Stimulated activated CD4-positive, alpha-beta T cell treated with anti-CD3 and anti-CD28 coated beads, Interleukin-15, amount 100 ng/mL, for 48 hours (primary cell): Measurements from ENCODE around the gene DNAI1.
A peak's percentile ranks its signal among the peaks of the same experiment; 100 is the strongest.

ENCODE experiments used
- DNase-seq, 2 donors: peaks; one replicate each; pipeline ENCODE4 v3.0.0-alpha.2; 2020; ENCODE audit warnings: low read depth in 2 of 2

The DNAI1 gene

DNA sequence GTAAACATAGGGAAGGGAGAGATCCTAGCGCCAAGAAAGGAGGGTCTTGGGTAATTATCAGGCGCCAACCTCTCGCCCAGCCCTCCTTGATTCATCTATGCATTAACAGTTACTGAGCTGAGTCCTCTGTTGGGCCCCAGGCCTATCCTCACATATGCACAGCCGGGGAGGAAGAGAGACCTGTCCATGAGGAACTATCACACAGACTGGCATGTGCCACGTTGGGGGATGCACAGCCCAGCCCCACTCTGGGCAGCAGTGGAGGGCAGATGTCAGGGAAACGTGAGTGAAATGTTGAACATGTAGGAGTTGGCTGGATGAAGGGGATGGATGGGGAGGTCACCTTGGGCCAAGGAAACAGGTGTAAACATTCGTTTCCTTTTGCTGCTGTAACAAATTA lies 82.9 kb downstream of the DNAI1 start:
- no peak for DNase-seq

DNA sequence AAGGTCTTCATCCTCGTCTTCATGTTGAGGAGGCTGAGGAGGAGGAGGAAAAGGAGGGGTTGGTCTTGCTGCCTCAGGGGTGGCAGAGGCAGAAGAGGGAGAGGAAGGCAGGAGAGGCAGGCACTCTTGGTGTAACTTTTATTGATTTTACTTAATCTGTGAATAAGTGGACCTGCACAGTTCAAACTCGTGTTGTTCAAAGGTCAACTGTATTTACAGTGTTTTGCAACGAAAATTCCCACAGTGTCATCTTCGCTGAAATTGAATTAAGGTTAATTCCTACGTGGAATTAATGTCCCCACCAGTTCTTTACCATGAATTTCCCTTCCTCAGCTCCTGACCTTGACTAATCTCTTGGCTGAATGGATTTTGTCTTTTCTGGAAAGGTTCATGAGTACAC lies 85.4 kb downstream of the DNAI1 start:
- DNase-seq = no peak

DNA sequence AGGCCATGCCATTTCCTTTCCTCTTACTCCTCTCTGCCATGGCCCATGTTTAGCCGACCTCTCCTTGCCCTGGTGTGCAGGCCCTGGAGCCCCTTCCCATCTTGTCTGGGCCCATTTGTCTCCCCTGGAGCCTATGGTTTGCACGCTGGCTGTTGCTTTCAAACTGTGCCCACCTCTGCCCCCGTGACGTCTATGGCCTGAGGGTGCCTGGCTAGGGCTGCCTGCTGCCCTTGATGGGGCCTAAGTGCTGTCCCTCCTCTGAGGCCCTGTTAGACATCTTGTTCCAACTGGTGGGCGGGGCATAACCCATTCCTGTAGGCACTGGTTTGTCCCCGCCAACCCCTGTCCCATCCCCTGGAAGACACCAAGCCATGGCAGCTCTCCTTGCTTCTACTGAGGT lies 86.9 kb downstream of the DNAI1 start:
- no peak for DNase-seq

DNA sequence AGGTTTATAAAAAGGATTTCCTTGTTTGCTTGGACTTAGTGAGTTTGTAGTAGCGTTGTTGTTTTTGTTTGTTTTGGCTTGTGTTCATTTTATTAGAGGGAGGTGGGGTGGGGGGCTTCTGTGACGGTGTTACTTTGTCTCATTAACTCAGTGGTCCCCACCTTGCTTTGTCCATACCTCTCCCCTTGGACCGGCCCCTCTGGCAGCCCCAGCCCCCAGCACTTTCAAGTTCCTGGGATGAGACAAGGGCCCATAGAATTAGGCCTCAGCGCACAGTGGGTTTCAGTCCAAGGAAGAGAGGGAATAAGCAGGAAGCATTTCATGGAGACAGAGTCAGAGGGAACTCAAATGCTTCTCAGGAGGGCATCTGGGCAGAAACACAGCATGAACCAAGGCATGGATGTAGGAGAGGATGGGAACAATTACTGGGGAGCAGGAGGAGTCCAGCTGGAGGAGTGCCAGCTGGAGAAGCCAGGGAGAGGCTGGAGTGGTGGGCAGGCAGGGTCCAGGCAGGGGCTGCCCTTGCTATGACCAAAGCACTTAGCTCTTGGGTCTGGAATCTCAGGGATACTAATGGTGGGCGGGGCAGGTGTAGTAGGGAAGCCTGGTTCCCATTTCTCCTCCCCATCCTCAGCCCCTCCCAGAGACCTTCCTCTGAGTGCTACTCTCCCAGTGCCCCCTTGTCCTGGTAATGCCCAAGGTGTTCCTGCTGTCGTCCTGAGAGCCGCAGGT lies 87.7 kb downstream of the DNAI1 start:
- no peak for DNase-seq

DNA sequence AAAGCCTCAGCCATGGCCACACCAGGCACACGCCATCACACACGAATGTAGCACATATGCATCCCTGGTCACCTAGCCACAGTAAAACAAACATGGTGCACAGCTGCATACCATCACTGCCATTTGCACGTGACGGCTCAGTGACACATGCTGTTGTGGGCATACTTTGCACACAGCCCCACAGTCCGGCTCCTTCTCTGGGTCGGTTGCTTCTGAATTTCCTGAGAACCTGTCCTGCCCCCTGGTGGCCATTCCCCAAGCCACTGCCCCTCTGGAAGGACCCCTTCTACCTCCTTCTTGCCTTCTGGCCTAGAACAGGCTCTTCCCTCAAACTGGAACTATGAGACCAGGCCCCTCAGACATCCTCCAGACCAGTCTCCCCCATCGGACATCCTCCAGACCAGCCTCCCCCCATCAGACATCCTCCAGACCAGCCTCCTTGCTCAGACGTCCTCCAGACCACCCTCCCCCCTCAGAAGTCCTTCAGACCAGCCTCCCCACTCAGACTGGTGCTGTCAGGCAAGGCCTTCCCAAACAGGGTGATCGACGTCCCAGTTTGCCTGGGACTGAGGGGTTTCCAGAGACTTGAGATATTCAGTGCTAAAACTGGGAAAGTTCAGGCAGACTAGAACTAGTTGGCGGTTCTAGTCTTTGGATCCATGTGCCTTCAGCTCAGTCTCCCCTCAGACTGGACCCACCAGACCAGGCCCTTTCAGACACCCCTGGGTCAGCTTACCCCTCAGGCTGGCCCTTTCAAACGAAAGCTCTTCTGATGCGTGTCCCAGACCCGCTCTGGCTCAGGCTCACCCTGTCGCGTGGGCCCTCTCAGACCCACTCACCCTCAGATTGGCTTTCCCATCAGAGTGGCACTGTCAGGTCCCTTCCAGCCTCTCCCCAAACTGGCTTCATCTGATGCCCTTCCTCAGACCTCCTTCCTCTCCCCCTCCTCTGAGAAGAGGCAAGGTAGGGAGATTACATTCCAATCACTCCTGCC lies 88.5 kb downstream of the DNAI1 start:
- DNase-seq = peak; percentile 42 to 55

DNA sequence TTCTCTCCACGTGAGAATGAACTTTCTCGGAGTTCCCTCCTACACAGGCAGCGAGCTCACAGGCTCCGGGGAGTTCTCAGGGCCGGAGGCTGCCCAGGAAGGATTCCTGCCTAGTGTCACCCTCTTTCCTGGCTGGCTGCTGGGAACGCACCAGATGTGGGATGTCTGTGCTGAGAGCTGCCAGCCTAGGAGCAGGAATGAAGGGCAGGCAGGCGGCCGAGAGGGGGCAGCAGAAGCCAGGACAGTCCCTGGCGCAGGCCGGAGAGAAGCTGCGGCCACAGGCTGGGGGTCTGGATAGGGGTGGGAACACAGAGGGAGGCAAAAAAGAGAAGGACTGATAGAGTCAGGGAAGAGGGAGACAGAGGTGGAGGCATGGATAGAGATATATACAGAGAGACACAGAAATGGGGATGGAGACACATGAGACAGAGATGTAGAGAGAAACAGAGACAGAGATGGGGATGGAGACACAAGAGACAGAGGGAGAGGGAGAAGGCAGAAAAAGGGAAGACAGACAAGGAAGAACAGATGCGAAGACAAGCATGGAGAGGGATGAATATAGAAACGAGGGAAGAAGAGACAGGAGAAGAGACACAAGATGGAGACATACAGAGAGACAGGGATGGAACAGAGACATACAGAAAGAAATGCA lies 89.5 kb downstream of the DNAI1 start:
- peak in 1 of 2 donors; percentile 19 for DNase-seq

DNA sequence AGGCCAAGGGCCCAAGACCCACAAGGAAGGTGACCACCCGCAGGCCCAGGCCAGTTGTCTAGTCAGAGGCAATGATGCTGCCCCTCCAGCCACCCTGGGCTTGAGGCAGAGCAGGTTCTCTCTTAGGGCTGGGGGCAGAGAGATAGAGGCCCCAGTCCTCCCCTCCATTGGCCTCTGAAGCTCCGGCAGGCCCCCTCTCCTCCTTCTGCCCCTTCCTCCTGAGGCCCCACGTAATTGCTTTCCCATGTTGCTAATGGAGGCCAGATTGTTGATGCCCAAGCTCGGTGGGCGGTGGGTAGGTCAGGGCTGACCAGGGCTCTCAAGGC lies 90.8 kb downstream of the DNAI1 start:
- no peak for DNase-seq

DNA sequence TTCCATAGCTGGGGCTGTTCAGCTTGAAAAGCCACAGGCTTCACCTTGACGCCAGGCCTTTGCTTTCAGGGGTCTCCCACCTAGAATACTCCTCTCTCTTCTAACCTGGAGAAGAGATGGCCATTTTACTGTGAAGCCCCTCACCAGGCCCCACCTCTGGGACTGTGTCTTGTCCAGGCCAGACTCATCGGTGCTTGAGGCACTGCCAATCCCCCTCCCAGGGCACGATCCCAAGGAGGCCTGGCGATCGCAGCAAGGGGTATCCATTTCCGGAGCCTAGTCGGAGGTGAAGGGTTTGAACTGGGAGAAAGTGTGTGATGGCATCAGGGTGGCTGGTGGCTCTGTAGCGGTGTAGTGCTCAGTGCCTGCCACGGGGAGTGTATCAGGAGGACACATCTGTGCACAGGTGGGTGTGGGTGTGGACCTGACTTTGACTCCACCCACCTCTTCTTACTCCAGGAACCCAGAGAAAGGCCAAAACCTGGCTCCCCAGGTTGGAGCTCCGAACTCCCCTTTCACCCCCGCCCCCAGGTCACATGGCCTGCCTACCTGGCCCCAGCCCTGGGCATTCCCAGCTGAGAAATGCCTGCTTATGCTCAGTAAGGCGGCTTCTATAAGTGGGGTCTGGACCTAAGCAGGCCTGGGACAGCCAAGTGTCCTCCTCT lies 91.5 kb downstream of the DNAI1 start:
- no peak for DNase-seq

DNA sequence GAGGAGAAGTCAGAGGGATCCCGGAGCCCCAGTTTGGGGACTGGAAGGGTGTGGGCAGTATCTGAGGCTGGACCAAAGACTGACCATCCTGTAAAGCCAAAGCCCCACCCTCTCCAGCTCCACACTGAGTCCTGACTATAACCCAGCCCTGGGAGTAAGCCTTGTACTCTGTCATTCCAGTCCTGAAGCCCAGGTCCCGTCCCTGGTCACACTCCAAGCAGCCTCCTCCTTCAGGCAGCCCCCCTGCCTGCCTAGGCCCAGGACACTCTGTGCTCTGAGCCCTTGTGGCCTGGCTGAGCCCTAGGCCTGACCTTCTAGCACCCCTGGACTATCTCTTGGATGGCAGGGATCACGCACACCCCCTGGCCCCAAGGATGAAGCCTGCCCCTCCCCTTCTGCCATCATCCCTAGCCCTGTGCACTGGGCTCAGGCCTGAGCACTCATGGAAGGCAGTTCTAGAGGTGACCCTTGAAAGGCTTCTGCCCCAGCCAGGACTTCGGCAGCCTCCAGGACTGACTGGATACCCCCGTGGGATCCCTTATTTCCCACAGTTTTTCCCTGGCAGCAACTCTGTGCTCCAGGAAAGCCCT lies 92.2 kb downstream of the DNAI1 start:
- DNase-seq = no peak

DNA sequence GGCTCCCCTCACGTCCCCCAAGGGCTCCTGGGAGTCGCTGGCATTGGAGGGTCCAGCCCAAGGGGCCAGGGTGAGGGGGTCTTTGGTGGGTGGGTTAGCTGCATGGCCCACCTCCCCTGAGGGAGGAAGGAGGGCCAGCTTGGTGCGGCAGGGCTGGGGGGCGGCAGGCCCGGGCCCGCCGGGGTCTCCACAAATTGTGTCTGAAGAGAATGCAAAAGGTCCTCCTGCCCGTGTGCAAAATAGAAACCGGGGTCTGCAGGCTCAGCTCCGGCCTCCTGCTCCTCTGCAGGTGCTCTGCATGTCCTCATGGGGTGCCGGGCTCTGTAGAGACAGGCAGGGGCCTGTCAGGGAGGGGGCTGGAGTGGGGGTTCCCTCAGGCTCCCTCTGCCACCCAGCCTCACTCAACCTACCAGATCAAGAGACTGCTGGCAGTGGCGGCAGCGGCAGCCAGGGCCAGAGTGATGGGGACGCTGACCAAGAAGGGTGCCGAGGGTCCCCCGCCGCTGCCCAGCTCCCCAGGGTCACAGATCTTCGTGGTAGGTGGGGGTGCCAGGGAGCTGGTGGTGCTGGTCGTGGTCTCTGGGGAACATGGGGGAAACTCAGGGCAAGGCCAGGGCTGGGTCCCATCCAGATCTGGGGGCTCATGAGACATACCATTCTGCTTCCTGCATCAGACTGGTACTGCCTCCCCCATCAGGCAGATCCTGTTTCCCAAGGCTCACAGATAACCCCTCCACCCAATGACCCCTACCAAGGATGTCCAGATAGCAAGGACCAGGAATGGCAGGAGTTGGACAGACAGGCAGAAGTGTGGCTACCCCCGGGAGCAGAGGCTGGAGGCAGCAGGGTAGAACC lies 93.4 kb downstream of the DNAI1 start:
- no peak for DNase-seq

DNA sequence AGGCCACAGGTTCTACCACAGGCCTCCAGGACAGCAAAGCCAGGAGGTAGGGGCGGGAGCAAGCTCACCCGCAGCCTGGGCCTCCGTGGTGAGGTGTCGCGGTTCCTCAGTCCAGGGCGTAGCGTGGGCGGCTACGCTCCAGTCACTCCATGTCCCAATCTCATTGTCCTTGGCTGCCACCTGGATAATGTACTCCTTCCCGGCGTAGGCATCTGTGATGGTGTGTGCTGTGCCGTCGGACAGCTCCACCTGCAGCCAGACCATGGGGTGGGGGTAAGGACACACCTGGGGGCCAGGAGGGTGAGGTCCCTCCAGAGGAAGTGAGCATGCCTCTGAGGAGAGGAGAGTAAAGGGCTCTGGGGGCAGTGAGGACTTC lies 94.0 kb downstream of the DNAI1 start:
- DNase-seq = no peak

DNA sequence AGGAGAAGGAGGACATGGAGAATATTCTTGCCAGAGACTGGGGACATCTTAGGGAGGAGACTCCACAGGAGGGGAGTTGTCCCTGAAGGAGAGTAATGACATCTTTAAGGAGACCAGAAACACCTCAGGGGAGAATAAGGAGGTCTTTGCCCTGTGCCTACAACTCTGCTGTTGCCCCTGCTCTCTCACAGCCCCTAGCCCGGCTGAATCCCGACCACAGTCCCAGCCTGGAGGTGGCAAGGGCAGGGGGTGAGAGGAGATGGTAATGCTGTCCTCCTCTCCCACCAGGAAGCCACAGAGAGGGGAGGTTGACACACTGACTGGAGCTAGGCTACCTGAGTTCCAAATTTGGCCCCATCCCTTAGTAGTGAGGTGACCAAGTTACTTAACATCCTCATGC lies 94.4 kb downstream of the DNAI1 start:
- DNase-seq = no peak

DNA sequence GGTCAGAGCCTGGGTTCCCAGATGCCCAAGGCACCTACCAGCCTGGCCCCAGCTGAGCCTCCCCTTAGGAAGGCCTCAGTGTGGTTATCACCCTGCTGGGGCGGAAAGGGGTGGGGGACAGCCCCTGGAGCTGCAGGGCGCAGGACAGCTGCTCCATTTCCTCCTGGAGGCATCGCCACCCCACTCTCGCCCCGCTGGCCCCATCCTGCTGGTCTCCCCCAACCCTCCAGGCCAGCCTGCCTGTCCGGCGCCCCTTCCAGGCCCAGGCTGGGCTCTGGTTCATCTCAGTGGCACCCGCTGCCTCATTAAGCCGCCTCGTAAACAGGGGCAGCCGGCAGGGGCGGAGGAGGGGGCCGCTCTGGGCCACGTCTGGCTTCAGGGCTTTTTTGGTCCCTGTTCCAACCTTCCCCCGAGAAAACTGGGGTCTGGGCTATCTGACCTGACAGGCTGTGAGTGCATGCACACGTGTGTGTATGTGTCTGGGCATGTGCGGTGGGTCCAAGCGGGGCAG lies 95.0 kb downstream of the DNAI1 start:
- DNase-seq = no peak

DNA sequence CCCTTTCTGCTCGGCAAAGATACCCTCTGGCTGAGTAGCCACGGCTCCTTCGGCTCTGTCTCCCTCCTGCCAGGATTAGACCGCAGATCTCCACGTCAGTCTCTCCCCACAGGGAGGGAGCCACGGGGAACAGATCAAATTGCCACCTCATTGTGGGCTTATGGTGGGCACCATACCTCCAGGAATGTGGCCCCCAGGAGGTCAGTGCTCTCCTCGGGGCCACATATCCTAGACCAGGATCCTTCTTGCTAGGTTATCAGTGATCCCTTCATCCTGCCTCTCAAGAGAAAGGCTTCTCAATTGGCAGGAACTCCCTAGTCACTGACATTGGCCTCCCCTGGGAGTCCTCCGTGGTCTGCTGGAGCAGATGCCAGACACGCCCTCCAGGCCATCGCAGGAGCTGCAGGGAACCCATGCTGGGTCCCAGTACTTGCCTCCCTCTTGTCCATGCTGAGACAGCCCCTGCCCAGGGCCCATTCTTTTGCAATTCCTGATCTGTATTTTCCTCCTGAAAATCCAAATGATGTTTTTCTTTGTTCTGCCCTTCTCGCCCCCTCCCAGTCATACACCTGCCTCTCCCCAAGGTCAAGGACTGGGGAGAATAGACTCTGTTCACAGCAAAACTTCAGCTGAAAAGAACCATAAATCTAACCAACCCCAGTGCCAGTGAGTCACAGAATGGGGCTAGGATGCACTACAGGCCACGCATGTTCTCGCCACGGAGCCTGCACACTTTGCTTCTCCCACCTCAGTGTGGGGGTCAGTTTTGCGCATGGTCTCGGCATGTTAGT lies 95.8 kb downstream of the DNAI1 start:
- DNase-seq = no peak

DNA sequence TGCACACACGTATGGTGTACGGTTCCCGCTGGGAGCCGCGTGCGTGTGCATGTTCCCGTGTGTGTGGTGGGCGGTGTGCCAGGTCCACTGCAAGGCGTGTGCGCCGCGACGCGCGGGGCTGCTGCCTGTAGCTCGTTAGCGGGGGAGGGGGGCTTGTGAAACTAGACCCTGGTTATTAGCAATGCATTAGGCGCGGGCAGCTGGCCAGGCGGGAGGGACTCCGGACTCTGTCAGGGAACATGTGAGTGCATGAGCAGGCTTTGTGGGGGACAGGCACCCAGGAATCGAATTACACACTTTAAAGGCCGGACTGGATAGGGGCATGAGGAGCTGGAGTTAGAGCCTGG lies 96.4 kb downstream of the DNAI1 start:
- DNase-seq = no peak

DNA sequence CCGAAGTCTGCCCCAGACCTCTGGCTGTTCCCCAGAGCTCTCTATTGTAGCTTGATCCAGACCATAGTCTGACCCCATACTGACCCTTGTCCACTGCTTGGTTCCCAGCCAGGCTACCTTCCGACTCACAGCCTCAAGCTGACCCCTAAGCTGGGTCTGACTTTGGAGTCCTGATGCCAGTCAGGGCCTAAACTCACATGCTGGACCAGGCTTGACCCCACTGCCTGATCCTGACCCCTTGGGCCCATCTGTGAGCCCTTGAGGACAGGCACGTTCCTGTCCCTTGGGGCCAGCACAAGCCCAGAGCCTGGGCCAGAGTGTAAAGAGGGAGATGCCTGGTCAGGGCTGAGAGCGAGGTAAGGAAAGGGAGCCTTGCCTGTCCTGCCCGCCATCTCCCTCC lies 96.9 kb downstream of the DNAI1 start:
- DNase-seq = no peak

DNA sequence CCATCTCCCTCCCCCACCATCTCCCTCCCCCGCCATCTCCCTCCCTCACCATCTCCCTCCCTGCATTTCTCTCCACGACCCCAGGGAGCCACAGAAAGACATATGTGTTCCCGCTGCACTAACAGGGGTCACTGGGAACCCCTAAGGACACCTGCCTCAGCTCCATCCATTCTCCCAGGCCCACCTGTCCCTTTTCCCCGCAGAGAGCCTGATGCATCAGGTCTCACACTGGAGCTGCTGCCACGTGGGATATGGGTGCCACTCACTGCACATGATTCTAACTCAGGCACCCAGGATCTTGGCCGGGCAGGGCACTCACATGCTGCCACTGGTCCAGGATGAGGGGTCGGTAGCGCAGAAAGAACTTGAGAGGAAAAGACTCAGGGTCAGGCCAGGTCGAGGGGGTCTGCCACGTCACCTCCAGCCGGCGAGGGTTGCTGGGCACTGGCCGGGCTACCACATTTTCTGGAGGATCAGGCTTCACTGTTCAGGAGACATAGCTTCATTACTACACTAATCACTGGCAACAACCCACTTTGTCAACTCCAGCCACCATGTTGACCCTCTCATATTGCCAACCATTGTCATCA lies 97.4 kb downstream of the DNAI1 start:
- DNase-seq = no peak

DNA sequence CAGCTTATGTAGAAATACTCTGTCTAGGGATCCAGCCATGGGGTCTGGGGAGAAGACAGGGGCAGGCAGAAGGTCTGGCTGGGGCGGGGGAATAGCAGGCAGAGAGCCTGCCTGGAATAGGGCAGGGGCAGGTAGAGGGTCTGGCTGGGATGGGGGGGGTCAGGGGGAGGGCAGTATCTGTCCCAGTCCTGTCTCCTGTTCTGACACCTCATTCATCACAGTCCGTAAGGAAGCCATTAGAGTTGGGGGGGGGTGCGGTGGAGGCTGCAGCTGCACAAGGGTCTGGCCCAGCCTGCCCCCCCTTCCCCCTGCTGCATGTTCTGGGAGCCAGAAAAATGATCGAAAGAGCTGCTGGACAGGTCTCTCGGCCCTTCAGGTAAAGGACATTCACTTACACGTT lies 98.3 kb downstream of the DNAI1 start:
- no peak for DNase-seq
